Lower leg skin (tissue), 4 donors: ENCODE data around the gene RPL36. TPM values are rescaled to one million over a fixed set of nuclear protein-coding genes. Genes with fewer than 3 reads are reported as not detected.

Experiments
- DNase-seq, 2 donors: peaks; one replicate each; pipeline ENCODE4 v3.0.0-alpha.2; 2019; ENCODE audit warnings: low spot score in 2 of 2
- H3K4me3 ChIP-seq: fragments of 200-600 bp; sonication (generic); 2 replicates; pipeline ENCODE4 v1.5.1; 2017; ENCODE audit warnings: mild to moderate bottlenecking, low read depth; ENCODE audit not compliant: poor library complexity, severe bottlenecking
- CTCF ChIP-seq, 3 donors: fragments of 450-650 bp; IDR thresholded peaks; one replicate each; pipeline ENCODE4 v1.5.1; 2016; ENCODE audit warnings: antibody characterized with exemption in 3 of 3, mild to moderate bottlenecking in 3 of 3, moderate library complexity in 2 of 3
- POLR2A ChIP-seq, 2 donors: fragments of 450-650 bp; IDR thresholded peaks; one replicate each; pipeline ENCODE4 v1.6.1; 2016 to 2017; ENCODE audit warnings: antibody characterized with exemption in 2 of 2, mild to moderate bottlenecking in 1 of 2, moderate library complexity in 1 of 2
- WGBS, 2 donors: methylation state at CpG; one replicate each; pipeline ENCODE4 v1.1.5; 2018; 5-methylcytosine and 5-hydroxymethylcytosine counted together
- intact Hi-C: fragments of 100-400 bp; cut with DNase I; formaldehyde crosslinking; loops from one replicate; pipeline ENCODE4 v1.15.0; 2023; ENCODE audit warnings: low total_unique reads
- total RNA-seq, 4 donors: library from RNA; depleted of rRNA; stranded (reverse); fragments of >200 nt; gene quantifications; one replicate each; pipeline ENCODE4 v1.1.0, GENCODE V29; 2016

RPL36 gene
- total RNA-seq, 4 donors from 2014 or later = 1,101 to 1,427 (median 1,254) TPM

DNA sequence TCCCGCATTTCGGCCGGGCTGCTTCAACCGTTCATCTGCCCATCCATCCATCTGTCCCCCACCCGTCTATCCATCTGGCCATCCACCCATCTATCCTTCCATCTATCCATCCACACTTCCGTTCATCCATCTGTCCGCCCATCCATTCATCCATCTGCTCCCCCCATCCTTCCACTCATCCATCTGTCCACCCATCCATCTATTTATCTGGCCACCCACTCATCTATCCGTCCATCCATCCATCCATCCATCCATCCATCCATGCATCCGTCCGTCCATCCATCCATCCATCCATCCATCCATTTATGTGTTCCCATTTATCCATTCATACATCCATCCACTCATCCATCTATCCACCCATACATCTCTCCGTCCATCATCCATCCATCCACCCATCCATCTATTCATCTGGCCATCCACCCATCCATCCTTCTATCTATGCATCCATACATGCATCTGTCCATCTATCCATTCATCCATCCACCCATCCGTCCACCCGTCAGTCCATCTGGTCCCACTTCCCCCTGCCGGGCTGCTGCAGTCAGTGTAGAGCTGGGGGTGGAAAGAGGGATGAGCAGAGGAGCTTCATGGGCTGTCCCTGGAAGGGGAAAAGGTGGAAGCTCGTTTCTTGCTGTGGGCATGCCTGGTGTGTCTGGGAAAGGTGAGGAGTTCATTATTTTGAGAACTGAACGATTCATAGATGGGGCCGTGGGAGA is 8.5 kb upstream of the RPL36 start:
- H3K4me3 ChIP-seq = no peak overlapping the region
- intact Hi-C loops = loop anchor here (10.0 kb wide), 1 partner anchor 637 kb away; no protein-coding TSS in a partner anchor
- 63 to 65% methylated on average over 17 of the region's 17 CpGs for WGBS, 2 donors
- no peak for DNase-seq
- TF ChIP-seq POLR2A (IDR thresholded peaks at IDR 0.05) = no peak
- TF ChIP-seq CTCF (IDR thresholded peaks at IDR 0.05) = no peak

DNA sequence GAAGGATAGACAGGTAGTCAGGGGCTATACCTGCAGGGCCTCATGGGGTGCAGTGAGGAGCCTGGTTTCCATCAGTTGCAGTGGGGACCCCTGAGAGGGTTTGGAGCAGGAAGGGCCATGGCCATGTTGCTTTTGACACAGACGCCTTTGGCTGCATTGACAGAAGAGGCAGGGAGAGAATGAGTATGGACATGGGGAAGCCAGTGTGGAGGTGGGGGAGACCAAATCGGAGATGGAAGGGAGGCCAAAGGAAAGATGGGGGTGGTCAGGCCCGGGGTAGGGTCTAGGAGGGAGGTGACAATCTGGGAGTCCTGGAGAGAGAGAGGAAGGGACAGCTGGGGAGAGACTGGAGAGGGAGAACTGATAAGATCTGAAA is 8.0 kb upstream of the RPL36 start:
- TF ChIP-seq CTCF (IDR thresholded peaks at IDR 0.05) (no peak), POLR2A (IDR thresholded peaks at IDR 0.05) (no peak)
- WGBS, 2 donors = 90 to 91% methylated on average over 3 of the region's 3 CpGs
- no peak overlapping the region for H3K4me3 ChIP-seq
- intact Hi-C loops = loop anchor here (10.0 kb wide), 1 partner anchor 637 kb away; no protein-coding TSS in a partner anchor
- DNase-seq = peak in 1 of 2 donors; percentile 85

DNA sequence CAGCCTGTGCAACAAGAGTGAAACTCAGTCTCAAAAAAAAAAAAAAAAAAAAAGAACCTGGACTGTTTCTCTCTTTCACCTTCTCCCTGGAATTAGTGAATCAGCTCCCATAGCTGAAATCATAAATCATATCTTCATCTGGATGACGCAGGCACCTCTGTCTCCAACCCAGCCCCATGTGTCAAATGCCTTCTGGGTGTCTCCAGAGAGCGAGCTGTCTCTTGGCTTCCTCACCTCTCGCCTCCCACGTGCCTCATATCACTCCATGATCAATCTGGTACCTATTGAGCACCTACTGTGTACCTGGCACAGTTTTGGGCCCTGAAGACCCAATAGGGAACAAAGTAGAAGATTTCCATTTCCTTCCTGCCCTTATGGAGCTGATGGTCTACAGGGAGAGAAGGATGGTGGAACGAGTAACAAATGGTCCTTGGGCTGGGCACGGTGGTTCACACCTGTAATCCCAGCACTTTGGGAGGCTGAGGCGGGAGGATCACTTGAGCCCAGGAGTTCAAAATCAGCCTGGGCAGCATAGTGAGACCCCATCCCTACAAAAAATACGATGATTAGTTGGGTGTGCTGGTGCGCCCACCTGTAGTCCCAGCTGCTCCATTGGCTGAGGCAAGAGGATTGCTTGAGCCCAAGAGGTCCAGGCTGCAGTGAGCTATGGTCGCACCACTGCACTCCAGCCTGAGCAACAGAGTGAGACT is 6.8 kb upstream of the RPL36 start:
- intact Hi-C loops = loop anchor here (10.0 kb wide), 1 partner anchor 639 kb away; no protein-coding TSS in a partner anchor
- DNase-seq = no peak
- 82 to 83% methylated on average over 10 of the region's 10 CpGs for WGBS, 2 donors
- TF ChIP-seq CTCF (IDR thresholded peaks at IDR 0.05) (no peak), POLR2A (IDR thresholded peaks at IDR 0.05) (no peak)
- H3K4me3 ChIP-seq = no peak overlapping the region

GRCh38 chr19:5684694-5685430 is 5.2 kb upstream of the RPL36 start:
- intact Hi-C loops = loop anchor here (10.0 kb wide), 1 partner anchor 640 kb away; no protein-coding TSS in a partner anchor
- H3K4me3 ChIP-seq = no peak overlapping the region
- WGBS, 2 donors = 87 to 88% methylated on average over 16 to 22 of the region's 22 CpGs
- no peak for DNase-seq
- no peak for TF ChIP-seq CTCF (IDR thresholded peaks at IDR 0.05)

DNA sequence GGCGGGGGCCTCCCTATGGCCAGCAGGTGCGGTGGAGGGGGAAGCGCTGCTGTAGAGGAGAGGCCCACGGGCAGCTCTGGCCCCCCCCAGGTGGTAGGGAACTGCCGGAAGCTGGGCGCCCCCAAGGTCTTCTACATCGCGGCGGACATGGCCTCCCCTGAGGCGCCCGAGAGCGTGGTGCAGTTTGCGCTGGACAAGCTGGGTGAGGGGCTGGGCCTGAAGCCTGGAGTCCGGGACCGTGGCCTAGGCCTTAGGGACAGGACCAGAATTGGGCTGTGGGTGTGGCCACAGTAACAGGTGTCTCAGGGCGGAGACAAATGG is 3.8 kb upstream of the RPL36 start:
- intact Hi-C loops = loop anchor here (10.0 kb wide), 1 partner anchor 641 kb away; no protein-coding TSS in a partner anchor
- DNase-seq = no peak
- 41 to 42% methylated on average over 14 to 16 of the region's 16 CpGs for WGBS, 2 donors
- TF ChIP-seq POLR2A (IDR thresholded peaks at IDR 0.05) (no peak), CTCF (IDR thresholded peaks at IDR 0.05) (no peak)
- no peak overlapping the region for H3K4me3 ChIP-seq
